ENCODE results near the gene PRKCH.

Gene PRKCH

GRCh38 chr14:61466249-61466904 is 145.0 kb downstream of the PRKCH start:
- H3K4me3 ChIP-seq (ENCODE audit: low read depth in 1 of 2, low read length in 2 of 2), result no peak overlapping the region
- peaks cover 54% of the 10 kb centered on the region for H3K4me1 ChIP-seq (ENCODE audit: insufficient read depth, low read length)
- no peak overlapping the region for H3K9ac ChIP-seq (ENCODE audit: low read depth, low read length)
- H3K27ac ChIP-seq (ENCODE audit: low read length), result no peak overlapping the region
- no peaks in the 10 kb centered on the region for H3K9me3 ChIP-seq (ENCODE audit: insufficient read depth, low read length, severe bottlenecking)
- TF ChIP-seq EZH2 (IDR thresholded peaks at IDR 0.05; ENCODE audit: borderline replicate concordance, low read depth, low read length, severe bottlenecking) (no peak), CTCF (IDR thresholded peaks at IDR 0.05; ENCODE audit: borderline replicate concordance, extremely low read depth, low read length, poor library complexity, severe bottlenecking) (no peak)
- peaks cover 4% of the 10 kb centered on the region; the same call in 1 of the 2 replicates for H4K20me1 ChIP-seq (ENCODE audit: insufficient read depth, low read length)
- peaks cover 65% of the 10 kb centered on the region for H3K36me3 ChIP-seq (ENCODE audit: insufficient read depth, low read length)
- peaks cover 88% of the 10 kb centered on the region for H3K79me2 ChIP-seq (ENCODE audit: insufficient read depth, low read length)
- H2AFZ ChIP-seq (ENCODE audit: low read depth, low read length), result no peak overlapping the region
- no peak for ATAC-seq (ENCODE audit: insufficient read depth, low read depth)
- no peak for DNase-seq
- no peaks in the 10 kb centered on the region for H3K27me3 ChIP-seq (ENCODE audit: insufficient read depth, low read length, poor library complexity)
- H3K4me2 ChIP-seq (ENCODE audit: insufficient read depth, low read length), result no peak overlapping the region

GRCh38 chr14:61466905-61467280 is 145.5 kb downstream of the PRKCH start:
- no peak overlapping the region for H3K27ac ChIP-seq (ENCODE audit: low read length)
- no peaks in the 10 kb centered on the region for H3K9me3 ChIP-seq (ENCODE audit: insufficient read depth, low read length, severe bottlenecking)
- no peak overlapping the region for H2AFZ ChIP-seq (ENCODE audit: low read depth, low read length)
- no peak for ATAC-seq (ENCODE audit: insufficient read depth, low read depth)
- H4K20me1 ChIP-seq (ENCODE audit: insufficient read depth, low read length), result peaks cover 2% of the 10 kb centered on the region; the same call in 1 of the 2 replicates
- H3K4me3 ChIP-seq (ENCODE audit: low read depth in 1 of 2, low read length in 2 of 2), result no peak overlapping the region
- peaks cover 54% of the 10 kb centered on the region for H3K4me1 ChIP-seq (ENCODE audit: insufficient read depth, low read length)
- no peak for DNase-seq
- H3K9ac ChIP-seq (ENCODE audit: low read depth, low read length), result no peak overlapping the region
- H3K79me2 ChIP-seq (ENCODE audit: insufficient read depth, low read length), result peaks cover 85% of the 10 kb centered on the region
- no peaks in the 10 kb centered on the region for H3K27me3 ChIP-seq (ENCODE audit: insufficient read depth, low read length, poor library complexity)
- no peak overlapping the region for H3K4me2 ChIP-seq (ENCODE audit: insufficient read depth, low read length)
- no peak for TF ChIP-seq EZH2 (IDR thresholded peaks at IDR 0.05; ENCODE audit: borderline replicate concordance, low read depth, low read length, severe bottlenecking)
- TF ChIP-seq CTCF (IDR thresholded peaks at IDR 0.05; ENCODE audit: borderline replicate concordance, extremely low read depth, low read length, poor library complexity, severe bottlenecking), result no peak
- peaks cover 60% of the 10 kb centered on the region for H3K36me3 ChIP-seq (ENCODE audit: insufficient read depth, low read length)

GRCh38 chr14:61467296-61467695 is 145.9 kb downstream of the PRKCH start:
- peaks cover 56% of the 10 kb centered on the region for H3K4me1 ChIP-seq (ENCODE audit: insufficient read depth, low read length)
- H3K27ac ChIP-seq (ENCODE audit: low read length), result no peak overlapping the region

More at GRCh38 chr14:61467296-61467695, 145.9 kb downstream of the PRKCH start:
- peaks cover 56% of the 10 kb centered on the region for H3K36me3 ChIP-seq (ENCODE audit: insufficient read depth, low read length)
- TF ChIP-seq CTCF (IDR thresholded peaks at IDR 0.05; ENCODE audit: borderline replicate concordance, extremely low read depth, low read length, poor library complexity, severe bottlenecking), result no peak
- TF ChIP-seq EZH2 (IDR thresholded peaks at IDR 0.05; ENCODE audit: borderline replicate concordance, low read depth, low read length, severe bottlenecking), result no peak
- no peak overlapping the region for H3K4me3 ChIP-seq (ENCODE audit: low read depth in 1 of 2, low read length in 2 of 2)
- no peak for ATAC-seq (ENCODE audit: insufficient read depth, low read depth)
- no peak overlapping the region for H3K4me2 ChIP-seq (ENCODE audit: insufficient read depth, low read length)
- H3K79me2 ChIP-seq (ENCODE audit: insufficient read depth, low read length), result peaks cover 81% of the 10 kb centered on the region
- H3K9ac ChIP-seq (ENCODE audit: low read depth, low read length), result no peak overlapping the region
- H3K9me3 ChIP-seq (ENCODE audit: insufficient read depth, low read length, severe bottlenecking), result no peaks in the 10 kb centered on the region
- no peak for DNase-seq
- H4K20me1 ChIP-seq (ENCODE audit: insufficient read depth, low read length), result no peaks in the 10 kb centered on the region; the same call in 1 of the 2 replicates
- no peaks in the 10 kb centered on the region for H3K27me3 ChIP-seq (ENCODE audit: insufficient read depth, low read length, poor library complexity)
- H2AFZ ChIP-seq (ENCODE audit: low read depth, low read length), result no peak overlapping the region
